ENCODE measurements around the gene ZNF526.

DNA sequence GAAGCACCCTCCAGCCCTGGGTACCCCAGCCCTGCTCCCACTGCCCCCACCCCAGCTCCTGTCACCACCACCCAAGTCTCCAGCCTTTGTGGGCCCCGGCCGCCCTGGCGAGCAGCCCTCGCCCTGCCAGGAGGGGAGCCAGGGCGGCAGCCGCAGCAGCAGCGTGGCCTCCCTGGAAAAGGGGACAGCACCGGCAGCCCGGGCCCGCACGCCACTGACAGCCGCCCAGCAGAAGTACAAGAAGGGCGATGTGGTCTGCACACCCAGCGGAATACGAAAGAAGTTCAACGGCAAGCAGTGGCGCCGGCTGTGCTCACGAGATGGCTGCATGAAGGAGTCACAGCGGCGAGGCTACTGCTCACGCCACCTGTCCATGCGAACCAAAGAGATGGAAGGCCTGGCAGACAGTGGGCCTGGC, 52.9 kb downstream of the ZNF526 start:
- no peak for TF ChIP-seq EZH2 (IDR thresholded peaks at IDR 0.05; ENCODE audit: borderline replicate concordance, low read length)
- TF ChIP-seq, protein P1, sequence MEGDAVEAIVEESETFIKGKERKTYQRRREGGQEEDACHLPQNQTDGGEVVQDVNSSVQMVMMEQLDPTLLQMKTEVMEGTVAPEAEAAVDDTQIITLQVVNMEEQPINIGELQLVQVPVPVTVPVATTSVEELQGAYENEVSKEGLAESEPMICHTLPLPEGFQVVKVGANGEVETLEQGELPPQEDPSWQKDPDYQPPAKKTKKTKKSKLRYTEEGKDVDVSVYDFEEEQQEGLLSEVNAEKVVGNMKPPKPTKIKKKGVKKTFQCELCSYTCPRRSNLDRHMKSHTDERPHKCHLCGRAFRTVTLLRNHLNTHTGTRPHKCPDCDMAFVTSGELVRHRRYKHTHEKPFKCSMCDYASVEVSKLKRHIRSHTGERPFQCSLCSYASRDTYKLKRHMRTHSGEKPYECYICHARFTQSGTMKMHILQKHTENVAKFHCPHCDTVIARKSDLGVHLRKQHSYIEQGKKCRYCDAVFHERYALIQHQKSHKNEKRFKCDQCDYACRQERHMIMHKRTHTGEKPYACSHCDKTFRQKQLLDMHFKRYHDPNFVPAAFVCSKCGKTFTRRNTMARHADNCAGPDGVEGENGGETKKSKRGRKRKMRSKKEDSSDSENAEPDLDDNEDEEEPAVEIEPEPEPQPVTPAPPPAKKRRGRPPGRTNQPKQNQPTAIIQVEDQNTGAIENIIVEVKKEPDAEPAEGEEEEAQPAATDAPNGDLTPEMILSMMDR (conservative IDR thresholded peaks at IDR 0.05 in 1 of 2, IDR thresholded peaks at IDR 0.05 in 1 of 2; ENCODE audit: extremely low read depth in 1 of 2, insufficient read depth in 1 of 2, low read depth in 1 of 2, low read length in 2 of 2), result no peak

Data from mammary epithelial cell (primary cell).